ENCODE data around the gene AQP3. TPM values are rescaled to one million over a fixed set of nuclear protein-coding genes. Genes with fewer than 3 reads are reported as not detected.
"Not testable (repeated sequence)": the region's sequence is repeated elsewhere in the genome, so short reads cannot be mapped to it uniquely, and the experiment has no call there.

Gene AQP3
- polyA plus RNA-seq, 10 donors, result 4.9 to 26.8 (median 5.7) TPM

DNA sequence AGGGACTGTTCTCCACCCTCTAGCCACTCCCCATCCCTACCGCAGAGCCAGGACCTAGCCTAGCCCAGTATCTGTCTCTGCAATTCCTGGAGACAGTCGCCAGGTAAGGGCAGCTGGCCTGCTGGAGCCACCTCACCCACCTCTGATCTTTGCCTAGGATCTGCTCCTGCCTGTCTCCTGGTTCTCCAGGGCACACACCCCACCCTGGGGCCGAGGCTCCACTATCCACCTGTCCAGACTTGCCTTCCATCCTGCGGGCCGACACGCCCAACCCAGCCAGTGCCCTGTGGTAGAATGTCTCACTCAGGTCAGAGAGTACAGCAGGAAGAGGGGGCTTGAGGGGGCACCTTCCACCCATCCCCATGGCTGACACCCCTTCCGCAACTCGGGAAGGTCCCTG lies 29.3 kb downstream of the AQP3 start:
- no peak for DNase-seq

DNA sequence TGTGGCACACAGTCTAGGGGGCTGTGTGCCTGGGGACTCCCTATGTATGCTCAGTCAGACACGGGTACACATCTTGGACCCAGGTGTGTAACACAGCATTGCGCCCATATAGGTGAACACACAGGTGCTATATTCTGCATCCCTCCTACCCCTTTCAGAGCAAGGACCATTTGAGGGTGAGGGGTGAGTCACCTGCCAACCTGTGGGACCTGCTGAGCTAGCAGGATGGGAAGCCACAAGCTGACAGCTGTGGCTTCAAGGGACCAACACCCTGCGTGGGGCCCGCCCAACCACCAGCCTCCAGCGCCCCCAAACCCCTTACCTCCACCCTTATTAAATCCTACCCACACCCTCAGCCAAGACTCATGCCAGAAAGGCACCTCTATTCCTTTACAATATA lies 30.4 kb downstream of the AQP3 start:
- DNase-seq, result no peak

DNA sequence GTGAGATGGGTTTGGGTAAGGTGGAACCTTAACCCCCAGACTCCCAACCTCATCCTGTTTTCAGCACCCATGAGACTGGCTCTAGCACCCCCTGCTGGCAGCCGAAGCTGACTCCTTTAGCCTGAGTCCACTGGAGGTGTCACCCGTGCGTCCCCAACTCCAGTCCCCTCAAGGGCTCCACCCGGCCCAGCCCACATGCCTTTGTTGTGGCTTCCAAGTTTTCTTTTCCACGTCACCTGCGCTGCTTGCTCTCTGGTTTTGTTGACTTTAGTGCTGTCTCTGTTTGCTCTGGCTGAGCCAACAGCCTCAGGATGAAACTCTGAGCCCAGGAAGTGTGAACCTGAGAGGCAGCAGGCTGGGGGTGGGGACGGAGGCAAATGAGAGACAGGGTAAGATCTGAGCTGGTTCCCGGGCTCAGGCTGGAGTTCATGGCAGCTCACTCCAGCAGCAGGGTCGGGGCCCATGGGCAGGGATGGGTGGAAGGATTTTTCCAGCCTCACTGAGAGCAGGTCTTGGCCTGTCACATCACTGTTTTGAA lies 31.8 kb downstream of the AQP3 start:
- peak in 2 of 3 donors; percentile 43 to 51 for DNase-seq

DNA sequence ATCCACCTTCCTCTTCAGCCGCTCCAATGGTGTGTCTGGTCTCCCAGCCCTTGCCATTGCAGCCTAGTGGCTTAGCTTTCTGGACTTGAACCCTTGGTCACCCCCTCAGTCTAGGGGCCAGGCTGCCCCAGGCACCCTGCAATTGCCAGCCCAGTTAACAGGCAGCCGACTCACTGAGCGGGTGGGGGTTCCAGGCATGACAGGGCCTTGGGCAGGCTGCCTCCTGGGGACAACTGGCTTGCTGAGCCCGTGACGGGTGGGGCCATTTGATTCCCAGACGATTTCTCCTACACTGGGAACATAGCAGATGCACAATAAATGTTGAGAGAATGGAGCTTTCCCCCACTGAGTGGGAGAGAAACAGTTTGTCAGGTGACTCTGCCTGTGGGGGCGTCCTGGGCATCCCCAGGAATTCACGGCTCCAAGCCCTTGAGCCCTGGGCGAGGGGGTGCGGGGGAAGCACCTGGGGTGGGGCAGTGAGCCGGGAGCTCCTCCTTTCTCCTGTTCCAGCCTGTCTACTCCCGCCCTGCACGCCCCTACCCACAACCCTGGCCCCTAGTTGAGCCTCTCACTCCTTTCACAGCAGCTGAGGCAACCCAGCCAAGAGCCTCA lies 32.4 kb downstream of the AQP3 start:
- no peak for DNase-seq

DNA sequence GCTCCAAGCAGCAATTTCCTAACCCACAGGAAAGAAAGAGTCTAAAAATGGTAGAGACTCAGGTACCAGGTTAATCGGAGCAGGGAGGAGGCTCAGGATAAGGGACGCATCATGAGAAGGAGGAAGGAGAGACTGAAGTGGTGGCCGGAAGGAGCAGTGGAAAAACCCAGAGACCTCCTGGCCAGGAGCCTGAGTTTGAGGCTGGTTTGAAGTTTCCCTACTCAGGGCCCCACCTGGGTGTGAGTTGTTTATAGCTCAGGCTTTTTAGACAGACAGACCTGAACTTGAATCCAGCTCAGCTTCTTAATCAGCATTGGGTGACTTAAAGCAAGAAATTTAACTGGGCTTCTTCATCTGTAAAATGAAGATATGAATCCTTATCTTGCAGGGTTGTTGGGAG lies 33.1 kb downstream of the AQP3 start:
- DNase-seq, result no peak

DNA sequence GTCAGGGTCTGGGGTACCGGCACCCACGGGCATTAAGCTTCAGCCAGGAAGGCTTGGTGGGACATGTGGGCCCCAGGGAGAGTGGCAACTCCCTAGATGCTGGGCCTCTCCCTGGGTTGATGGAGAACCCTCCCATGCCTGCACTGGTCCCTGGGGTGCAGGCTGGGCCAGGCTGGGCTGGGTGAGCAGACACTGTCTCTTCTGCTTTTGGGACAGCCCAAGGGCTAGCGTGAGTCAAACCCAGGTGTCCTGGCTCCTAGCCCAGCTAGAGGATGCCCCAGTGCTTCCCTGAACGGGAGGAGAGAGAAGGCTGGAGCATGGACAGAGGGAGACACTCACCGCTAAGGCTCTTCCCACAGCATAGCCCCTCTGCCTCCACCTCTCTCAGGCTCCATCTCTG lies 39.3 kb downstream of the AQP3 start:
- DNase-seq, result no peak

DNA sequence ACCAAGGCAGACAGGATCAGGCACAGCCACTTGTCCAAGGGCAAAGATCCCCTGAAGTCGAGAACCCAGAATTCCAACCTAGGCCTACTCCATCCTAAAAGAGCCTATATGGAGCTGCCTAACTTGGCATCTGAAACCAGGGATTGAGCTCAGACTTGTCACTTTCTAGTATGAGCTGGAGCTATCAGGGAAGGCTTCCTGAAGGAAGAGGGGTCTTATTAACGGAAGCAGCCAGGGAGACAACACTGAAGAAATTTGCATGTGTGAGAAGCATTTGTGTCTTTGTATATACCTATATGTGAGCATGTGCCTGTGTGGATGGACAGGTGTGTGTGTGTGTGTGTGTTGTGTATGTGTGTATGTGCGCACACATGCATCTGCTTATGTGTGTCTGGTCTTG lies 40.3 kb downstream of the AQP3 start:
- no peak for DNase-seq

DNA sequence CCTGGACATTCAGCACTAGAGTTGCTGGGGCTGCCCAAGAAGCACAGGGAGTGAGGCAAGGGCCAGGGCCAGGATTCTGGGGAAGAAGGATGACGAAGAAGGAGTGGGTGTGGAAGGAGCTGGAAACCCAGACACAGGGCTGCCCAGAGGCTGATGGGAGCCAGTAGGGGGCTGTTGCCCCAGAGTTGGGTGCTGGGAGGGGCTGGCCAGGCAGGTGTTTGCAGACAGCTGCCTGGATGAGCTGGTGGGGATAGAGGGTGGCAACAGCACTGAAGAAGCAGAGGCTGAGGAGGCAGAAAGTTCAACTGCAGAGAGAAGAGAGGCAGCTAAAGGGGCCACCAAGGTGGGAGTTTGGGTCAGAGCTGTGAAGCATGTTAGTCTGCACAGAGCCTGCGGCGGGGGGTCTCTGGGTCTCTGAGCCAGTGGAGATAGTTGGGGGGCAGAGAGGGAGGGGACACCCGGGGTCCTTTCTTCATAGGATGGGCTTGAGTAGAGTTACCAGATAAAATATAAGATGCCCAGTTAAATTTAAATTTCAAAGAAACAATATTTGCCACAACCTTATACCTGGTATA lies 42.5 kb downstream of the AQP3 start:
- DNase-seq, result no peak

DNA sequence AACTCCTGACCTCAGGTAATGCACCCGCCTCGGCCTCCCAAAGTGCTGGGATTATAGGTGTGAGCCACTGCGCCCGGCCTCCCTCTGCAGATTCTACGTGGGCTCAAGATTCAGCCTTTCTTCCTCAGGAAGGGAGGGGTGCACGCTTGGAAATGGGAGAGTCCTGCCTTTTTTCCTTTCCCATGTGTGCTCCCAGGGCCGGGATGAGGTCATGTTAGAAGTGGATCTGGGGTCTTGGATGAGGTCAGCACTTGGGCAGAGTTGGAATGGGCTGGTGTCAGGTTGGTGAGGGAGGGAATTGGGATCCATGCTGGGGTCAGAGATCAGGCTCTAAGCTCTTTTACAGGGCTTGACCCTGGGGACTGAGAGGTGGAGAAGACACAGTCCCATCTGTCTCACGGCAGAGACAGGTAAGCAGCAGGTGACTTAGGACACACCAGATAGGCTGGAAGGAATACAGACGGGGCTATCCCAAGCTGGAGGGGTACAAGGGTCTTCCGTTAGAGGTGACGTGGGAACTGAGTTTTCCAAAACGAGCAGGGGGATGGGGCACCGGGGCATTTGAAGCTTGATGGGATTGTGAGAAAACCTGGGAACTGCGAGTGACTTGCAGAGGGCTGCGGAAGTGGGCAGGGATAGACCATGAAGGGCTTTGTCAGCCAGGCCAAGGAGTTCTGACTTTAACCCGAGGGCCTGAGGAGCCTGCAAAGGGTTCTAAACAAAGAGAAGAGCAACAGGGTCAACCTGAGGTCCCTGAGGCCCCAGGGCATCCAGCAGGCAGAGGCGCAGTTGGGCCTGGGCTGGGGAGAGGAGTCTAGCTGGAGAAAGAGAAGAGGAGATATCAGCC lies 43.2 kb downstream of the AQP3 start:
- DNase-seq, result no peak

DNA sequence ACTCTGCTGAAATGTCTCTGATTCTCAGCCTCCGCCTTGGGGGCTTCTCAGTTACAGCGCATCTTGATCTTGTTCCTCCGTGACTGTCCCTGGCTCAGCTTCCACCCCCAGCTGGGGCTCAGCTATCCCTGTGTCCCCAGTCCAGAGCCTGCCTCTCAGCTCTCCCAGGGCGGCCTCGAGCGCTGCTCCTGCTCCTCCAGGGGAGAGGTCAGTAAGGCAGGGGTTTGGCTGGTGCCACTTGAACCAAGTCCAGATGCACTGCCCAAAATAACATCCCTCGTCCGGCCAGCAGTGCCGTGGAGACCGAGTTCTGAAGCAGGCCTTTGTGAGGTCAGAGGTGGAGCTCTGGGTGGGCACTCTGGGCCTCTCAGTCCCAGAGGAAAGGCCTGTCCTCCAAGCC lies 45.0 kb downstream of the AQP3 start, which contains the start of gene AQP7:
Gene AQP7 (minus strand): TSS at position 198 of the 400 bp plus-strand sequence. CDS start 1,306 bp downstream, outside the sequence.
- not testable (repeated sequence) for DNase-seq

DNA sequence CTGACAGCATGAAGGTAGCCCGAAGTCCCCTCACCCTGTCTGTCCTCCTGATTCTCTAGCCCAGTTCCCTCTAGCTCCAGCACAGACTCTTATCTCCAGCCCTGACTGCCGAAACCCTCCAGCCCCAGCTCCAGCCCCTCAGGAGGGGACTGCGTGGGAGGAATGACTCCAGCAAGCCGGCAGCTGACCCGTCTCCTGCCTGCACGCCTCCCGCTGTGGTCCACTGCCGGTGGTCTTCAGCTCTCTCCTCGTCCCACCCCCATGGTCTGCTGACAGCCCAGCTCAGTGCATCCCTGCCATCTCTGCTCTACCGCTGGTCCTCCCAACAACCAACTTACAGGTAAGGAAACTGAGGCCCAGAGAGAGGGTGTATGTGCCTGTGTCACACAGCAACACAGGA lies 45.6 kb downstream of the AQP3 start:
- DNase-seq, result not testable (repeated sequence)

DNA sequence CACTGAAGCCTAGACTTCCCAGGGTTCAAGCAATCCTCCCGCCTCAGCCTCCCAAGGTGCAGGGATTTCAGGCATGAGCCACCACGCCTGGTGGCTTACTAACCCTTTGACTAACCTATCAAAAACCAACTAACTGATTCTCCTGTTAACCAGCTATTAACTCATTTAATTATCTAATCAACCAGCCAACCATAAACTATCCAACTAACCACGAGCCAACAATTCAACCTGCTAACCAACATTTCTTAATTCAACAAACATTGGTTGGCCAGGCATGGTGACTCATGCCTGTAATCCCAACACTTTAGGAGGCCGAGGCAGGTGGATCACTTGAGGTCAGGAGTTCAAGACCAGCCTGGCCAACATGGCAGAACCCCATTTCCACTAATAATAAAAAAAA lies 48.3 kb downstream of the AQP3 start:
- DNase-seq, result not testable (repeated sequence)

DNA sequence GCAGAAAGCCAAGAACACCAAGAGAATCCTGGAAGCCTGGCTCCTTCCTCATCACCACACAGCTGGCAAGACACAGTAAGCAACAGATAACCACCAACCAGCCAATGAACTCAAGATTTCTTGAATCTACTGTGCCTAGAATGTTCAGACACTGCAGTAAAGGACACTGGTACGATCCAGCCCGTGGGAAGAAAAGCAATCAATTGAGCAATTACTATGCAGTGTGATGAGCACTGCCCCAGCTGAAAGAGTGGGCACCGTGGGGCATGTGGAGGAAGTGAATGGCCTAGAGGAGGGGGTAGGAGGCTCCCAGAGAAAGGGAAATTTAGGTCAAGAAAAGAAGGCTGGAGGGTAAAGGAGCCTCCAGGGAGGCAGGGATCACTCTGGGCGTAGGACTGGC lies 49.6 kb downstream of the AQP3 start:
- not testable (repeated sequence) for DNase-seq

DNA sequence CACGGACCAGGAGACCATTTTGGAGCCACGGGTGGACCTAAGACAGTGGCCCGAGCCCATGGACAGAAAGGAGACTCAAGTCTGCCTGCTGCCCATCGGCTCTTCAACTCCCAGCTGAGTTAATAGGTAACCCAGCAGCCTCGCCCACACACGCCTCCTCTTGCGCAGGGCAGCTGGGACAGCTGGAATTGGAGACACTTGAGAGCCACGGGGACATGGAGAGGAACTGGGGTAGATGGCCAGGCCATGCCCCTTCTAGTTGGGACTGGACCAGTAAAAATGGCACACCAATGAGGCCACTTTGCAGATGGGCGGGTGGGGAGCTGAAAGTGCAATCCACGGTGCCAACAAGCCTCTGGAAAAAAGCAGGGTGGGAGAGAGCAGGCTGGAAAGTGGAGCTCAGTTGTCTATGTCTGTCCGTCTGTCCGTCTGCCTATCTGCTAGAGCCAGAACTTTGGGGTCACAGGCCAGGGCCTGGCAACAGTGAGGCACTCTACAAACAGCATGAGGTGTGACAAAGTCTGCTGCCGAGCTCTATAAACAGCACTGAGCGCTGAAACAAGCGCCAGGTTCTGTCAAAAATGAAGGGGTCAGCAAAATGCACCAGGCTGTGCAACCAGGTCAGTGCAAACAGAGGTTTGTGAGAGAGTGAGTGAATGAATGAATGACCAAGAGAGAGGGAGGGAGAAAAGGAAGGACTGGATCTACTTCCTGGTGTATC lies 52.1 kb downstream of the AQP3 start:
- not testable (repeated sequence) for DNase-seq

DNA sequence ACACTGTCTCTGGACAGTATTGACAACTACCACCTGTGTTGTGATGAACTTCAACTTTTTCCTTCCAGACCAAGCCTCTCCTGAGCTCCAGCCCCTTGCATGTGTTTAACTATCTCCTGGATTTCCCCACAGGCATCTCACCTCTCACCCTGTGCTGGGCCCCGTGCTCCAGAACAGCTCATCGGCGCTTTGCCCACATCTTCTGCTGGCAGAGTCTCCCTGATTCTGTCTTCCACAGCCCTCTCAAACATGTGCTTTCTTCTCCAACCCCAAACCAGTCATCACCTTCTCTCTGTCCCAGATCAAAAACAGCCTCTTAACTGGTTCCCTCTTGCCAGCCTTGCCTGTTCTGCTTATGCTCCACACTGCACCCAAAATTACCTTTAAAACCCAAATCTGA lies 53.4 kb downstream of the AQP3 start:
- not testable (repeated sequence) for DNase-seq

DNA sequence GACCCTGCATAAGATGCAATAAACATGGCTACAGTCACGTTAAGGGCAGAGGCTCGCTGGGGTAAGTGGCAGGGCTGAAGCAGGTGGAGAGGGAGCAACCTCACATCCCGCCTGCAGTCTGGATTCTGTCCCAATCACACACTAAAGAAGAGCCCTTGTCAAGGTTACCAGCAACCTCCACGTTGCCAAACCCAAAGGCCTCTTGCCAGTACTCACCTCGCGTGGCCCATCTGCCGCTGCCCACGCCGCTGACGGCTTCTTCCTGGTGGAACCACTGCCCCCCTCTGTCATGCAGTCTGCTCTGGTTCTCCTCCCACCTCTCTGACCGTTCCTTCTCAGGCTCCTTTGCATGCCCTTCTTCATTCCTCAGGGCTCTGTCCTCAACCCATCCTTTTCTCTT lies 53.8 kb downstream of the AQP3 start:
- no peak for DNase-seq

DNA sequence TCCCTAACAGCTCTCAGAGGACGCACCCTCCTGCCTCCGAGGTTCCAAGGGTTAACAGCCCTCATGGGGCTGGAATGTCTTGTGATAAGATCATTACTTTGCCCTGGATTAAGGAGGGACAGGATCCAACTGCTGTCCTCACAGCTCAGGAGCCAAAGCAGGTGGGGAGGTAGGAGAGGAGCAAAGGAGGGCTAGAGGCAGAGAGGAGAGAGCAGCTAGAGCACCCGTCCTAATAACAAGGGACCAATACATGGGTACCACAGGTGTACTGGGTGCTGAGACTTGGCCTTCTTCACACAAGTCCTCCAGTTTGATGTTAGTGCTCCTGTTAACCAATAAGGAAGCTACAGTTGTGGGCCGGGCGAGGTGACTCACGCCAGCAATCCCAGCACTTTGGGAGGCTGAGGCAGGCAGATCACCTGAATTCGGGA lies 54.8 kb downstream of the AQP3 start:
- not testable (repeated sequence) for DNase-seq

All from muscle of back (tissue), 11 donors.